Umbilical cord (tissue), 2 donors: Measurements from ENCODE around the gene PTPRM. TPM values are rescaled to one million over a fixed set of nuclear protein-coding genes. Genes with fewer than 3 reads are reported as not detected.

Source experiments
- DNase-seq: peaks from one replicate; pipeline ENCODE4 v3.0.0-alpha.2; 2015; ENCODE audit warnings: low spot score
- total RNA-seq: library from RNA; depleted of rRNA; stranded (reverse); fragments of >200 nt; gene quantifications from one replicate; pipeline ENCODE4 v1.2.3, GENCODE V29; 2014; ENCODE audit warnings: low replicate concordance; ENCODE audit not compliant: insufficient read depth

The PTPRM gene
- total RNA-seq, 1 donor from 2014 or later, result 49.1 TPM

DNA sequence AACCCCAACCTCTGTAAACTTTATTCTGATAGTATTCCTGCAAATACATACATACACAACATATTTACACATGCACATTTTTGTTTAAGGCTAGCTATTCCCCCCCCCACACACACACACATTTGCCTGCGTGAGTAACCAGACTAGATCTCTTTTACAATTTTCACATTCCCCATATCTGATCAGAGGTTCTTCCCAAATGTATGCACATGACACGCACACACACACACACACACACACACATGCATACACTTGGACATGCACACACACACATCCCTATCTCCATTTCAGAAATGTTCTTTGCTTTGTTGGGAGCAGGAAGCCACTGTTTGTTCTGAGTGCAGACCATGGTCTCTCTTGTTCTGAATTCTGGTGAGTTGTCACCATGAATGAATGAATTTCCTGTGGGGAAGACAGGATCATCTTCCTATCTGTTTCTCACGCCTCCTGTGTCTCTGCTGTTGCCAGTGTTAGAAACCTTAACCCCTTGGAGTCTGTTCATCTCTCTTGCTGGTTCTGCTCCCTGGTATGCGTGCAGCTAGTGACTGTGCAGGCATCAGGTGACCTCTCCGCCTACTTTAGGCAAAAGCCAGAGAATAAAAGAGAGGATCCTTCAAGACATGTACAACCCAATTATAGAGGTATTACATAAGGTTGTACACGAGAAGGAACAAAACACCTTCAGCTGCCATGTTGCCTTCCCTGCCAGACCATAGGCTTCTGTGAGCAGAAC is 791.1 kb downstream of the PTPRM start:
- DNase-seq, result no peak

DNA sequence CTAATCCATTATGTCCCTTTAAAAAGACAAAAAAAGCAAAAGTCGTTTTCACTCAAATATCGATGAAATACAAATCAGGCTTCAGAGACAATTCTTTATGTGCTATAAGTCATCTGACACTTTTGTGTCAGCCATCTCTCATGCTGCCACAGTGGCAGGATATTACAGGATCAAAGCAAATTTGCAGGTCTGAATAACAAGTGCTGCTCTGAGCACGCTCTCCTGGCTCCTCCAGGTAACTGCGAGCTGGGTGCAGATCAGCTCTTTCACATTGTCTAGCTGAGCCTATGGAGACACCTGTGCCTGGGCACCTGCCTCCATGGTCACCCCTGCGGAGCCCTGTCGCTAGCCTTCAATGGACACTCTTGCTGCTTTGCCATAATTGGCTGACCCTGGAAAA is 792.0 kb downstream of the PTPRM start:
- no peak for DNase-seq

DNA sequence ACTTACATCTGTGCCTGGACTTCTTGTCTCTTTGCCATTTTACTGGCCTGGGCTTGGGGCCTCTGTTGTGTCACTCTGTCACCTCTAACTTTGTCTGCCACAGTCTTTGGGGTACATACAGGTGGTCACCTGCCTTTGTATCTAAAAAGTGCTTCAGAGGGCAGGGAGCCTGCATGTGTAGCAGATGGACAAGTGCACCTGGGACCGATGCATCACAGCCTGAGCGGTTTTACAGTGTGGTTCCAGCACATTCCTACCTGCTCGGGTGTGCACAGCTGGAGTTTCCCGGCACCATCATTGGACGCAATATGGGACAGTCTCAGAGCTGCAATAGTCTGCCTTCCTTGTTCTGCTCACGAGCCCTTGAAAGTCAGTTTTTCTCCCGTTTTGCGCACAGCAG is 792.4 kb downstream of the PTPRM start:
- no peak for DNase-seq

DNA sequence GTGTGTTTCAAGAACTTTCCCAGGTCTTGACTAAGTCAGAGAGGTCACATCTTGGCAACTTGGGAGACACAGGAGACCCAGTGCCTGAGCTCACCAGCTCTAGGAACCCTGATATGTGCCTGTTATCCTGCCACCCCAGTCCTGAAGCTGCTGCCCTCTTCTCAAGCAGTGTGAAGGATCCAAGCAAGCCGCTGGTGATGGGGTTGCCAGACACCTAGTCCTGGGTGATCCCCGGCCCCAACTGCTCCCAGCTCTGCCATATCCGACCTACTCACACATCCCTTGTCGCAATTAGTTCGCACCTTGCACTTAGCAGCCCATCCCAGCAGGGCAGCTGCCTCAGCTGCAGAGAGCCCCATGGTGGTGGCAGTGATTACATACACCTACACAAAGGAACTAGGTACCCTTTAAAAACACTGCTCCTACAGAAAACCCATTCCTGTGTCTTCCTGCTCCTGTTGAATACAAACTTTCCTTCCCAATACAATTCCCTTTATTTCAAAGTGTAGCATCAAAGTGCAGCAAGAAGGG is 794.9 kb downstream of the PTPRM start:
- DNase-seq, result no peak

DNA sequence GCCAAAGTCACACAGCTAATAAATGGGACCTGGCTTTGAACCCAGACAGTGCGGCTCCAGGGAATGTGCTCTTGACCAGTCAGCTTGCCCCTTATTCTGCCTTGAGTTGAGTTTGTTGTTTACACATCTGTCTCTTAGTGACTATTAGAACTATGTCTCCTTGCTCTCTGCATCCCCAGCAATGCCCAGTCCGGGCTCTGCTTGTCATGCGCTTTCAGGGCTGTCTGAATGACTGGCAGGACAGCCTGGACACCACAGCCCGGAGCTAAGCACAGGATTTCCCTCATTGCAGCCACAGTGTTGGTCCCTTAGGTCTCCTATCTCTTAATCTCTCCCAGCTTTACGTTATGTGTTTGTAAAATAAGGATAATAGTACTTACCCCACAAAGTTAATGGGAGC is 795.7 kb downstream of the PTPRM start:
- DNase-seq, result no peak

DNA sequence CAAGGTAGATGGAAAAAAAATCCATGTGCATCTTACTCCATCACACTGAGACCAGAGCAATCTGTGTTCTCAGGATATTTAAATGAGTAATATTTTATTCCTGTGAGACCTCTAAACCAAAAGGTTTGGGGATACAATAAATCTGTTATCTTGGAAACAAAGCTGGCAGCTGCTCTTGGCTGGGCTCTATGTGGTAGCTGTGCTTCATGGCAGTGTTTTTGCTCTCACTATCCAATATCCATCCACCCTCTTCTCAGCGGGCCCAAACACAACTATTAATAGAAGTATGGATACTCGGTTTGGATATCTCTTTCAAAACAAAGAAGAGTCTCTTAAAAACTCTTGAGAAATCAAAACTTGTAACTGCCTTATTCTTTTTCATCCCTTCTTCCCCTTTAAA is 797.3 kb downstream of the PTPRM start:
- no peak for DNase-seq

DNA sequence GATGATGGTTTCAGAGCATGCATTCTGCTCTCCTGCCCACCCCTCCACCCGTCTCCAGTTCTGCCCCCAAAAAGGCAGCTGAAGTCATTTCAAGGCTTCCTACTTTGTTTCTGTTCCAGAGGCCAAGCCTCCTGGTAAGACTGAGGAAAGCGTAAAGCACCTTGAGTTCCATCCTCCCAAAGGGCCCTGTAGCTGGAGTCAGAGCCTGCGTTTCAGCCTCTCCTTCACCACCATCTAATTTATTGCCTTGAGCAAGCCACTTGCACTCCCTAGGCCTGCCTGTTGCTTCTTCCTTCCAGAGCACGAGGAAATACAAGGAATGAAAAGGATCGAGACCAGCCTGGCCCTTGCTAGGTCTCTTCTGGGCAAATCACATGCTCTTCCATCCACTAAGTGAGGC is 797.9 kb downstream of the PTPRM start:
- no peak for DNase-seq

DNA sequence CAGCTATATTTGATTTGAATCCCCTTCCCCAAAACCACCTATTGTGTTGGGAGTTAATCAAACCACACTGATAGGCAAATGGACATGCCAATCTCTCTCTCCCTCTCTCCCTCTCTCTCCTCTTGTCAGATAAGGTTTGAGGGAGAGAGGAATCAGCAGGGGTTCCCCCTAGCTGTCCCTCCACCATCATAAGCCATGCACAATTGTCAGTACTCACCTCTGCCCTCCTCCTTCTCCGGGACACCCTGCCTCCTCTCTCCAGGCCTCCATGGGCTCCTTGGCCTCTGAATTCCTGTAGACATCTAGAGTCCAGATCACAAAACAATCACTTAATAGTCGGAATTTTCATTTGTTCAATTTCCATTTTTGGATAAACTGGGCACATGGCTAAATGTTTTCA is 798.4 kb downstream of the PTPRM start:
- DNase-seq, result no peak

DNA sequence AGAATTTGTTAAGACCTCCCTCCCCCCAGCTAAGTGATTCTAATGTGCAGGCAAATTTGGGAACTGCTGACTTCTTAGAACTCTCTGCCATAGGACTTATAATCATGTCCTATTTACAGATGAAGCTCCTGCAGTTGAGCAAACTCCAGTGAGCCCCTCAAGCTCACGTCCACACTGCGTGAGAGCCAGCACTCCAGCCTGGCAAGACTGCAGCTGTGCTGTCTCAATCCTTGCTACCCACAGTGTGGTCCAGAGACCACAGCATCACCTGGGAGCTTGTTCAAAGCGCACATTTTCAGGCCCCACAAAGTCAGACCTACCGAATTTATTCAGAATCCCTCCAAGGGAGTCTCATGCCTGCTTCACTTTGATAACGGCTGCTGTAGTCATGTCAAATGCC is 799.0 kb downstream of the PTPRM start:
- no peak for DNase-seq

DNA sequence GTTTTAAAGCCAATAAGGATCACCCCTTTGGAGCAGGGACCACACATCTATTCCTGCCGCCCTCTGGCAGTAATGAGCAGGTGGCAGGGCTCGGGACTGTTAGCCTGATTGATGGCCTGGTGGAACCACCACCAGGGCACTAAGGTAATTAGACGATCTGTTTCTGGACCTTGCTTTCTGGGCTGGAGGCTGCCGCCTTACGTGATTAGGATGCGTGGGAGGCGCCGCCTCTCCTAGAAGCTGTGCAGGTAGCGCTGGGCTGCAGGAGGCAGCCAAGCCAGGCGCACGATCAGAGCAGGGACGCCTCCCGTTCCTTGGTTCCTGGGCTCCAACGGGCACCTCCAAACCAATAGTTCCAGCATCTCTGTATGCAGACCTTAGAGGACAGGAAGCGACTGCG is 799.5 kb downstream of the PTPRM start:
- no peak for DNase-seq

DNA sequence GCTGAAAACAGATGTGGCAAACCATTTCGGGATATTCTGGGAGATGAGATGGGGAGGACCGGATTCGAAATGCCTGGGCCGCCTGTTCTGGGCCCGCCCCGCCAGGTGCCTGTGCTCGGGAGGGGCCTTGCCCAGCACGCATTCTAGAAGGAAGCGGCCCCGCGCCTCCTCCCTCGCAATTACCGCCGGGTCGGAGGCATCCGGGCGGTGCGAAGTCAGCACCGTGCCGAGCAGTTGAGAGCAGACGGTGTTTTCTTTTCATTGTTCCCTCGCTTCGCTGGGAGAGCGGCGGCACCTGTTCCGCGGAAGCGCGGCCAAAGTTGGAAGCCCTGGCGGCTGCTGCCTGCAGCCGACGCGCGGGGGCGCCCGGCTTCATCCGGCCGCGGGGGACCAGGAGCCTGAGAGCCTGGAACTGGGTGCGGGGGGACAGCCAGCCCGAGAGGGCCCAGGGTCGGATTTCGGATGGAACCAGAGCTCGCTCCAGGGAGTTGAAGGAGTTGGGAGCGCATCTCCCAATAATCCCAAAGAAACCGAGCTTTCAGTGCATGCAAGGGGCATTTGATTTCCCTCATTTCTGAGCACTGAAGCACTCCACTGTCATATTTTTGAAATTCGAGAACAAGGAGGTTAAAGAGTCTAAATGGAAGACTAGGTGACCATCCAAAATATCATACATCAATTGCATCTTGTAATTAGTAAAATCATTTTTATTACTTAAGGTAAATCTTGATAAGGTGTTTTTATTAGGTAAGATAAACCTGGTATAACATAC is 800.3 kb downstream of the PTPRM start:
- no peak for DNase-seq

DNA sequence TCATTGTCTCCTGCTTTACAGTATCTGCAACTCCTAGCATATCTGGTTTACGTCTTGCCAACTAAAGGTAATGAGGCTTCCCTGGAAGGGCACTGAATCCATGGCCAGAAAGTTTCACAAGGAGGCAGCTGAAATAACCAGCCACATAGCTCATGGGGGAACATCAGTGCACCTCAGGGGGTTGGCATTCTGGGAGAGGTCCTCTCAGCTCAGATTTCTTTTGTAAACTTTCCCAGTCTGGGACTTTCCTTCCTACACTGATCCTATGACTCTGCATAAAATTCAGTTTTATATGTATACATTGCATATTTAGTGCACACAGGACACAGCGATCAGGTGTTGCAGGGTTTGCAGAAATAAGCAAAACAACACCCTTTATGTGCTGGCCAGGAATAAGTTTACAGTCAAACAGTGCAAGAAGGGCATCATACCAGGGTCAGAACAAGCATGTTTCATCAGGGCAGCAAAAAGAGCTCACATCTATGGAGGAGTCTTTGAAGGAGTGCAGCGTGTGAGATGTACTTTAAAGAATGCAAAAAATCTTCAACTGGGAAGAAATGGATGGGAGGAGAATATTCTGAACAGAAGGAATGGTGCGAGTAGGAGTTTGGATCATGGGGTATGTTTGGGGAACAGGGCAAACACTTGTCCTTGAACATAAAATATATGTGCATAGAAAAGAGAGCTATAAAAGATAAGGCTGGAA is 801.5 kb downstream of the PTPRM start:
- DNase-seq, result no peak

DNA sequence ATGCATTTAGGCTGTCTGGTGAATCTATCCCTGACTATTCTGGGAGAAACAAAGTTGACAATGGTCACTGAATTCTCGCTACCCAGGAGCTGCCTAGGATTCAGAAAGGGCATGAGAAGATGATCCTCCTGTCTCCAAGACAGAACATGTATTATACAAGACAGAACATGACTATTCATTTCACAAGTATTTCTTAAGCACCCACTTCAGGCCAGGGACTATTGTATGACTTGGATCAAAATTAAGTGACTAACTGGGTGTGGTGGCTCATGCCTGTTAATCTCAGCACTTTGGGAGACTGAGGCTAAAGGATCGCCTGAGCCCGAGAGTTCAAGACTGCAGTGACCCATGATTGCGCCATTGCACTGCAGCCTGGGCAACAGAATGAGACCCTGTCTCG is 806.4 kb downstream of the PTPRM start:
- DNase-seq, result no peak

DNA sequence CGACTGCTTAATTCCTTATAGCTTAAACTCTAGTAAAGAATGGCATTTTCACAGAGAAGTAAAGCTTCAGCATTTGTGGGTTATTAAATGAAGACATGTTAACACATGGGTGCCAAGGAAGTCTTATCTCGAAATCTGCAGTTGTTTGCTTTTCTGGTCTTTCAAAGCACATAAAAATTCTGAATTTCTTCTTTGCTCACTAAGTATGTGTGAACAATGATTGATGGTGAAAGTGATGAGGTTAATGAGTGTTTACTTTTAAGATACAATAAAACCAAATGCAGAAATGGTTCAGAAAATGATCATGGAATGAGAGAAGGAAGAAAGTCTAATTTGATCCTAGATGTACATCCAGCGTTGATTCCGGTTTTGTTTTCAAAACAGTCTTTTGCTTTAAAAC is 807.6 kb downstream of the PTPRM start:
- no peak for DNase-seq

DNA sequence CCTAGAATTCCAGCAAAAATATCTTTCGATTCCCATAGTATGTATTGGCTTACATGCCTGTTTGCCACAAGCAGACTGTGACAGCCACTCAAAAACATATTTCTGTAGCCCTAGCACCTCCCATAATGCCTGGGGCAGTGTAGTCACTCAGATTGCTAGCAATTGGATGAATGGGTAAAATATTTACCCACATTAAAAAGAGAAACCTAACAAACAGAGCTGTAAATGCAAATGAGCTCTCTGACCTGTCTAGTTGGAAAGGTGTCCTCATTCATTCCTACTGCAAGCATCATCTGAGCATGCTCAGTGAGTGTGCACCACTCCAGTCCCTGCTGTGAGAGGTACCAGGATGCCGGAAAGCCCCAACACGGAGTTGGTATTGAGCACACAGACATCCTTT is 808.1 kb downstream of the PTPRM start:
- no peak for DNase-seq

DNA sequence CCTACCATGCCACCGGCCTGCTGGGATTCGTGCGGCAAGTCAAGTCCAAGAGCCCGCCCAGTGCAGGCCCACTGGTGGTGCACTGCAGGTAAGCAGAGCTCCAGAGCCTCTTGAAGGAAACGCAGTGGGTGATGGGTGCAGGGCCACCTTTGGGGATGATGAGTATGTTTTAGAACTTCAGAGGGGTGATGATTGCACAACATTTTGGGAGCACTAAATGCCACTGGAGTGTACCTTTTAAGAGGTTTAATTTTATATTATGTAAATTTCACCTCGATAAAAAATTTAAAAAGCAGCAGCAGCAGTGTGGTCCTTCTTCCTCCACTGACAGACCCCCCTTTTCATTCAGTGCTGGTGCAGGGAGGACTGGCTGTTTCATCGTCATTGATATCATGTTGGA is 809.0 kb downstream of the PTPRM start:
- no peak for DNase-seq

DNA sequence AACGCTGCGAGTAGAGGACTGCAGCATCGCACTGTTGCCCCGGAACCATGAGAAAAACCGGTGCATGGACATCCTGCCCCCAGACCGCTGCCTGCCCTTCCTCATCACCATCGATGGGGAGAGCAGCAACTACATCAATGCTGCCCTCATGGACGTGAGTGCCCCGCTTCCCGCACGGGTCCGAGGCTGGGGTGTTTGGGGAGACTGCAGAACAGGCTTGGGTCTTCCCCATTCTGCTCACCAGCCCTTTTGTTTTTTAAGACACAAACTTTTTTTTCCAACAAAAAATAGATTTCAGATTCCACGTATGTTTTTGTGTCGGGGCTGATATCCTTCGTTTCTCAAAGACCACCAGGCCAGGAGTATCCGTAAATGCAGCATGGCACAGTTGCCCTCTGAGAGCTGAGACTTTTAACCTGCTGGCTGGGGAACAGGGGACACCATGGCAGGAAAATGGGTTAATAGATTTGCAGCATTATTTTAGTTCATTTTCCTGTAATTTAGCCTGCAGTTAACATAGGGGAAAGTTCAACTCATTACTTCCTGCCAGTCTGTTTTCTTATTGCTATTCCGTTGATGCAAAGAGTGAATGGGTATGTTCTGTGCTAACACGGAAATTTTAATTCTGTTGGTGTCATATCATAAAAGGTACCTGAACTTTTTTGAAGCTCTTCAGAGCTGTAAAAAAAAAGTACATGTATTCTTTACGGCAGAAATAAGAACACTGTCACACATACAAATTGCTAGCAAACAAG is 812.2 kb downstream of the PTPRM start:
- DNase-seq, result no peak

DNA sequence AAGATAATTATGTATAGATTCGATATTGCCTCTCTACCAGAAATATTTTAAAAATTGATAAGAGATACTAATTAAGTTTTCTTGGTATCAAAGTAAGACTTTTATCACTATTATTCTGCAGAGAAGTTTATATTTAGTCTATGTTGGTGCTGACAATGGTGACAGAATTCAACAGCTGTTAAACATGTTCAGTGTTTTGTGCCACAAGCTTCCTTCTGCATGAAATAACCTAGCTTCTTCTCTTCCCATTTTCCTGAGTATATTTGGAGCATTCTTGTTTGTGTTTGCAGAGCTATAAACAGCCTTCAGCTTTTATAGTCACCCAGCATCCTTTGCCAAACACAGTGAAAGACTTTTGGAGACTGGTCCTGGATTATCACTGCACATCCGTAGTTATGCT is 812.9 kb downstream of the PTPRM start:
- no peak for DNase-seq

DNA sequence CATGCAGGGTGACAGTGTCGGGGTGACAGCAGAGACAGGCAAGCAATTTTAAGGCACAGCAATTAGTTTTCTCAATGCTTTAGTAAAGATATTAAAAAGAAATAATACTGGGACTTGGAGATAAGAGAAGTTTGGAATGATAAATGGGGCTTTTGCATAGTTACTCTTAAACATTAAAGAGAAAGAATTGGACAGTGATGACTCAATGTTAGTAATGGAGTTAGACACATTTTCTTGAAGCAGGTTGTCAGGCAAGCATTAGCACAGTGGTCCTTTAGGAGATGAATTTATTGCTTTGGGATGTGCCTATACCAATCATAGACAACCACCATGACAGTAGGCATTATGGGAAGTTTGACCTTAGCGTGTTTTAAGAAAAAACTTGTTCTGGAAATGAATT is 813.8 kb downstream of the PTPRM start:
- DNase-seq, result no peak

DNA sequence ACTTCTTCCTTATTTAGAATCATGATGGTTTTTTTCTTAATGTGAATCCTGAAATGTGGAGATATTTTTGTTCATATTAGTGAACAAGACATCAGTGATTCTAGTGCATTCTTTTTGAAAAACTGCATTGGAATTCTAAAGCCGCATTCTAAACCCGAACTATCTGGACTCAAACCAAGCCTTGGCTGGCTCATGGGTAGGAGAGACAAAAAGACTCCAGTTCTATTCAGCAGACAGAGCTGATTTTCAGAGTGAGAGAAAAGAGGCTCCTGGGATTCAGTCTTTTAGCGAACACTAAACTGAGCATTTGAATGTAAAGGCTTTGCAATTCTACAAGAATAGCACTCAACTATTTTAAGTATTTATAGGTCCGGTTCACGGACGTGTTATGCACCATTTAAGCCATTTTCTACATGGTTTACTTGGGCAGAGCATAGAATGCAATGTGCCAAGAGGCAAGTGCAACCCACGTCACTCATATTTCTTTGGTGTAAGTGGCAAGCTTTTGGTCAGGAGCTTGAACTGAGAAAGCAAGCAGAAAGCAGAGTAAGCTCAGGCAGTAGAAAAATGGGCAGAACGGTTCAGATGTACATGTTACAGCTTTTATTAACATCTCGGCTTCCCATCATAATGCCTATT is 814.8 kb downstream of the PTPRM start:
- DNase-seq, result peak; percentile 61

DNA sequence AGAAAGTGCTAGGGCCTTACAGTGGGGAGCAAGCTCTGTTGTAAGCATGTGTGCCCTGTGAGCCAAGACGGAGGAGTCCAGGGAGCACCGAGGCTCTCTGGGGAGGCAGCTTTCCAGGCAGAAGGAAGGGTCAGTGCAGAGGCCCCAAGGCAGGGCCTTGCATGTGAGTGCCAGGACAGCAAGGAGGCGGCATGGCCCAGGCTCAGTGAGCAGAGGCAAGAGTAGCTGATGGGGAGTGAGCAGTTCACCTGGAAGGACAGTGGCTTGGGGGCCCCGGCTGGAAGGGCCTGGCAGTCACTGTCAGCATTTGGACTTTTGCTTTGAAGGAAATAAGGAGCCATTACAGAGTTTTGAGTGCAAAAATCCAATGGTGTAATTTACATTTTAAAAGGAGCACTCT is 818.3 kb downstream of the PTPRM start:
- DNase-seq, result no peak
